HG03469 (cell line): ENCODE results near the gene UBE2O.

Experiments used
- ATAC-seq: cut with Tn5 transposase; IDR thresholded peaks from one replicate; pipeline ENCODE4 v1.9.1; 2021; ENCODE audit warnings: mild to moderate bottlenecking, moderate library complexity, moderate number of reproducible peaks; ENCODE audit not compliant: unreplicated experiment

UBE2O gene

GRCh38 chr17:76487451-76488192 is 34.7 kb upstream of the UBE2O start:
- no peak for ATAC-seq

GRCh38 chr17:76485569-76485968 is 32.6 kb upstream of the UBE2O start:
- ATAC-seq: no peak

- no peak for ATAC-seq
Measured at GRCh38 chr17:76484228-76484725, 31.3 kb upstream of the UBE2O start.

GRCh38 chr17:76481071-76481655 is 28.2 kb upstream of the UBE2O start:
- no peak for ATAC-seq

GRCh38 chr17:76480632-76481031 is 27.7 kb upstream of the UBE2O start:
- ATAC-seq: no peak

- ATAC-seq: no peak
Measured at GRCh38 chr17:76479515-76480060, 26.6 kb upstream of the UBE2O start.

GRCh38 chr17:76478730-76479514 is 26.0 kb upstream of the UBE2O start:
- no peak for ATAC-seq

GRCh38 chr17:76478097-76478496 is 25.1 kb upstream of the UBE2O start:
- ATAC-seq: no peak

GRCh38 chr17:76477576-76477975 is 24.6 kb upstream of the UBE2O start:
- ATAC-seq: no peak

- no peak for ATAC-seq
Measured at GRCh38 chr17:76476736-76477135, 23.8 kb upstream of the UBE2O start.

GRCh38 chr17:76475302-76475701 is 22.4 kb upstream of the UBE2O start:
- no peak for ATAC-seq

GRCh38 chr17:76474894-76475293 is 21.9 kb upstream of the UBE2O start:
- no peak for ATAC-seq

GRCh38 chr17:76474238-76474637 is 21.3 kb upstream of the UBE2O start:
- ATAC-seq: no peak

- no peak for ATAC-seq
Measured at GRCh38 chr17:76473541-76473985, 20.6 kb upstream of the UBE2O start.

- no peak for ATAC-seq
Measured at GRCh38 chr17:76472726-76473125, 19.8 kb upstream of the UBE2O start.

GRCh38 chr17:76472258-76472645 is 19.3 kb upstream of the UBE2O start:
- ATAC-seq: no peak

GRCh38 chr17:76471498-76472257 is 18.7 kb upstream of the UBE2O start:
- no peak for ATAC-seq

- no peak for ATAC-seq
Measured at GRCh38 chr17:76469991-76470739, 17.2 kb upstream of the UBE2O start.

GRCh38 chr17:76469076-76469990 is 16.4 kb upstream of the UBE2O start:
- no peak for ATAC-seq
